C1 segment of cervical spinal cord (tissue), 14 donors: ENCODE data around the gene SYF2.
"Not testable (repeated sequence)": the region's sequence is repeated elsewhere in the genome, so short reads cannot be mapped to it uniquely, and the experiment has no call there.

Experiments
- DNase-seq, 14 donors: peaks; one replicate each; lab custom pipeline; 2025; lab: John Stamatoyannopoulos, UW

SYF2 gene

GRCh38 chr1:25232027-25232865 lies at the start of gene SYF2:
Gene SYF2, minus strand, starts transcription at chr1:25232502. Its CDS starts 35 bp downstream, at chr1:25232467.
- peak; percentile 22 to 95 (median 82) for DNase-seq

DNA sequence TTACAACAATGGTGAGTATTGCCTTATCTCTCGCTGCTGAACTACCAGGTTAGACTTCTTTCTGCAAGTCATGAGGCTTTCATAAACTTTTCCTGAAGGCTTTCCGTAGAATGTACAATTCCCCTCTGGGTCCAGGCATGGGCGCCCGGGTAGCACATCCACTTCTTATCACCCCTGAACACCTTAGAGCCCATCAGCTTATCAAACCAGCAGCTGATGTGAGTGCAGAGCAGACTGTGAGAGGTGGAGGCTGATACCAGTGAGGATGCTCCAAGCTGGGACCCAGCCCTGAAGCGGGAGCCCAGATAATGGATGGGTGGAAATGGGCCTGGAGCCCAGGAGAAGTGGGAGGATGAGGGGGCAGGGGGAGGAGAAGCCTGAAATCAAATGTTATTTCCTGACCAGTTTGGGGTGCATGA lies 47.4 kb upstream of the SYF2 start:
- DNase-seq: not testable (repeated sequence)

DNA sequence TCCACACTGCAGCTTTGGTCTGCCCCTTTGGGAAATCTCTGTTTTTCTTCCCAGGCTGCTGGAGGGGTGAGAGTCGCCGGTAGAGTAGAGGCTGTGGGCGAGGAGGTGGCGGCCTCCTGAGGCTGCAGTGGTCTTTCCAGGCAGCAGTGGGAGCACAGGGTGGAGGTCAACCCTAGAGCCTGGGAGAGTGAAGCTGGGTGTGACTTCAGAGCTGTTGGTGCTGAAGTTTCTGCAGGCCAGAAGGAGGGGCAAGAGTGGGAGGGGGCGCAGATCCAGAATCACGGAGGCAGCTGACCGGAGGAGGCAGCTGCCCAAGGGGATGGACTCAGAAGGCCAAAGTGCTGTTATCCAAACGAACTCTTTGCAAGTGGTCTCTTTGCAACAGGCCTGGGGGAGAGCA lies 46.5 kb upstream of the SYF2 start:
- not testable (repeated sequence) for DNase-seq

GRCh38 chr1:25278358-25278757 lies 46.1 kb upstream of the SYF2 start:
- DNase-seq: not testable (repeated sequence)

DNA sequence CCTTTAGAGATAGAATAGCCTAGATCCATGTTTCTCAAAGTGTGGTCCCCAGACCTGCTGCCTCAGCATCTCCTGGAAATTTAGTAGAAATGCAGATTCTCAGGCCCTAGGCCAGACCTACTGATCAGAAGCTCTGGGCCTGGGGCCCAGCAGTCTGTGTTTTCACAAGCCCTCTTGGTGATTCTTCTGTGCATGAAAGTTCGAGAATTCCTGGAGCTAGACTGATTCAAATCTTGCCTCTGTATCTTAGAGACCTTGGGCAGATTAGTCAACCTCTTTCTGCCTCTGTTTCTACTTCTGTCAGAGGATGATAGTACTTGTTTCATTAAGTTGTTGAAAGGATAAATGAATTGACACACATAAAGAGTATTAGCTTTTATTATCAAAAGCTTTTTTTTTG lies 45.0 kb upstream of the SYF2 start:
- DNase-seq: not testable (repeated sequence)

GRCh38 chr1:25275648-25276047 lies 43.3 kb upstream of the SYF2 start:
- not testable (repeated sequence) for DNase-seq

- not testable (repeated sequence) for DNase-seq
Measured at GRCh38 chr1:25272238-25272637, 39.9 kb upstream of the SYF2 start, which contains the start of gene RHD. Gene RHD, plus strand, starts transcription at chr1:25272509. Its CDS starts 39 bp downstream, at chr1:25272548.

DNA sequence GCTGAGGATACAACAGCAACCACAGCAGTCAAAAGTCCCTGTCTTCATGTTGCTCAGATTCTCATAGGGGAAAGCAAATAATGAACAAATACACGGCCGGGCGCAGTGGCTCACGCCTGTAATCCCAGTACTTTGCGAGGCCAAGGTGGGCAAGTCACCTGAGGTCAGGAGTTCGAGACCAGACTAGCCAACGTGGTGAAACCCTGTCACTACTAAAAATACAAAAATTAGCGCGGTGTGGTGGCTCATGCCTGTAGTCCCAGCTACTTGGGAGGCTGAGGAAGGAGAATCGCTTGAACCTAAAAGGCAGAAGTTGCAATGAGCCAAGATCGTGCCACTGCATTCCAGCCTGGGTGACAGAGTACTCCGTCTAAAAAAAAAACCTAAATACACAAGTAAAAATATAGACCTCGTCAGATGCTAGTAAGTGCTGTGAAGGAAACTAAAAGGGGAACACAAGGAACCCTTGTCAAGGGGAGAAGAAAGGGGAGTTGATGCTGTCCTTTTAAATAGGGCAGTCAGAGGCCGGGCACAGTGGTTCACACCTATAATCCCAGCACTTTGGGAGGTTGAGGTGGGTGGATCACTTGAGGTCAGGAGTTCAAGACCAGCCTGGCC lies 36.0 kb upstream of the SYF2 start:
- DNase-seq: not testable (repeated sequence)

DNA sequence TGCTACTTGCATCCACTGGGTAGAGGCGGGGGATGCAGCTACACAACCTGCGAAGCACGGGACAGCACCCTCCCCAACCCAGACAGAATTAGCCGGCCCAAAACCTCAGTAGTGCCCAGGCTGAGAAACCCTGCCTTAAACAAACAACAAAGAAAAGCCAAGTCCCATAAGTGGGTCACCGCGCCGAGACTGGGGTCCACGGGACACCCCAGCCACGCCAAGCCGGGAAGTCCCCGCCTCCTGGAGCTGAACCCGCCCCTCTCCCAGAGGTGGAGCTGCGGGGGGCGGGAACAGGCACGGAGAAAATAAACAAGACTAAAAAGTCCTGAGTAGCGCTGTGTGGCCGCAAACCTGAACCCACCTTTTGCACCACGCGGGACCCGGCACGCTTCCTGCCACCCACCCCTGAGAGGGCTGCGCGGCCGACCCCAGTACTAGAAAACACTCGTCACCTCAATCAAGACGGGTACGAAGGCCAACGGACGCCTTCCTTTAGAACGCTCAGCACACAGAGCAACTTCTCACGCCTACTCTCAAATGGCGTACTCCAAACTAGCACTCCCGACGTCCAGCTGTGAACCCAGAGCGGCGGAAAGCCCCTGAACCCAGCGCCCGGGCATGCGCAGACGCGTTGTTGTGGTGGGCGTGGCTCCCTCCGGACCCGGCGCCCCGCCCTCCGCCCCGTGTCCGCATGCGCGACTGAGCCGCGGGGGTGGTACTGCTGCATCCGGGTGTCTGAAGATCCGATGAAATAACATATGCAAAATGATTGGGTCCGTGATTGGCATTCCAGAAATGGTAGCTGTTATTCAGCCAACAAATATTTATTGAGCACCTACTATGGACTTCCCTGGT lies 35.2 kb upstream of the SYF2 start:
- DNase-seq: peak in 11 of 14 donors; percentile 7 to 78 (median 64)

DNA sequence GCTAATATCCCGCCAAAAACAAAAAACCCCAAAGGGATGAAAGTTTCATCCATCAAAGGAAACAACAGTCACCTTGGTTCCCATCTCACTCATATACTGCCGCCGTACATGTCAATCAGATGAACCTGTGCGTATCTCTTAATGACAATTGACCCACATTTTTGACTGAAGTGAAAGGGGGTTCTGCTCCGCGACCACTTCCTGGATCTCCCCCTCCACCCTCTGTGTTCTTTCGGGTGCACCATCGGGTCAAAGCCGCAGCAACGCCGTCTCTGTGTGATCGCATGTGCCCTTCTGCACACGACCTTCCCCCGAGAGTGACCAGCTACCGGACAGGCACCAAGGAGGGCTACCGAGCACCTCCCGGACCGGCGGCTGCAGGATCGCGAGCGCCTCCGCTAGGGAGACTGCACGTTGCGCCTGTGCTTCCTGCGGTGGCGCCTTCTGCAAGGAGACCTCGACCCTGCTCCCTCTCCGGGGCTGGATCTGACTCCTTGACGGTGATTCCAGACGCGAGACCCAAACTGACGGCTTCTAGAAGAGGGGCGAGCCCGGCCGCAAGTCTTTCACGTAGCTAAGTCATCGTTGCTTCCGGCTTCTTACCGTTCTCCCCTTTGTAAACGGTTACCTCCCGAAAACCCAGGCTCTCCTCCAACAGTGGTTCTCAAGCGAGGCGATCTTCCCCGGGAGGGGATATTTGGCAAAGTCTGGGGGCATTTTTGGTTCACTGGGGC lies 34.4 kb upstream of the SYF2 start:
- peak in 1 of 14 donors; percentile 23 for DNase-seq

DNA sequence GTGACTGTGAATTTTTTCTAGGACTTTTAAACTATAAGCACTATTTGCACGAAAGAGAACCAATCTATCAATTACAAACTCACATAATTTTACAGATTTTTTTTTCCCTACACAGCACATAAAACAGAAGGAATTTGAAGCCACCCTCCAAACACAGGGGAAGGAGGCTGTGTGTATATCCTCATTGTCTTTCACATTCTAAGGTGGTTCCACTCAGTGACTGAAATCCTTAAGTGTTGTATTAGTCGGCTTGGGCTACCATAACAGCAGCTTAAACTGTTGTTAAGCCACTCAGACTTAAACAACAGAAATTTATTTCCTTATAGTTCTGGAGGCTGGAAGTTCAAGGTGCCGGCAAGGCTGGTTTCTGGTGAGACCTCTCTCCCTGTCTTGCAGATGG lies 28.0 kb upstream of the SYF2 start:
- DNase-seq: not testable (repeated sequence)

GRCh38 chr1:25259813-25260212 lies 27.5 kb upstream of the SYF2 start:
- not testable (repeated sequence) for DNase-seq

DNA sequence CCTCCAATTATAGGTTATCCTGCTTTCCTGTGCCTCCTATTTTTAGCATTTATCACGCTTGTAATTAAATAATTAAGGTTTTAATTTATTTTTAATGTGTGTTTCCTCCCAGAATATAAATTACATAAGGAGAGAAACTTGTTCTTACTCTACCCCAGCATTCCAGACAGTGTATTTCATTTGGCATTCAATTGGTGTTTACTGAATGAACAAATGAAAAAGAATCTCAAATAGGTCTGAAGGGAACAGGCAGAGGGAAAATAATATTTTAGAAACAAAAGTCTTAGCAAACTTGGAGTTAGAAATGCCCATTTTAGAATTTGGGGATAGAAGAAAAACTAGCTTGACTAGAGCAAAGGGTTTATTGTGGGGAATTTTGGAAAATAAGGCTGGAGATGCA lies 24.9 kb upstream of the SYF2 start:
- DNase-seq: no peak

DNA sequence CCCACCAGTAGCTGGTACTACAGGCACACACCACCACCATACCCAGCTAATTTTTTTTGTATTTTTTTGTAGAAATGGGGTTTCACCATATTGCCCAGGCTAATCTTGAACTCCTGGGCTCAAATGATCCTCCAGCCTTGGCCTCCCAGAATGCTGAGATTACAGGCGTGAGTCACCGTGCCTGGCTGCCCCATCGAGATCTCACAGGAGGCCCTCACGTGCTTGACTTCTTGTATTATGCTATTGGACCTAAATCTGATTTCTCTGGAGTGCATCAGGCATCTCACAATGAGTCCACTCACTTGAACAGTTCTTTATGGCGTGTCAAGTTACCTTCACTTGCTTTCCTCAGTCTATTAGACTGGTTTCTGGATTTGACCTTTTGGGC lies 24.3 kb upstream of the SYF2 start:
- no peak for DNase-seq

DNA sequence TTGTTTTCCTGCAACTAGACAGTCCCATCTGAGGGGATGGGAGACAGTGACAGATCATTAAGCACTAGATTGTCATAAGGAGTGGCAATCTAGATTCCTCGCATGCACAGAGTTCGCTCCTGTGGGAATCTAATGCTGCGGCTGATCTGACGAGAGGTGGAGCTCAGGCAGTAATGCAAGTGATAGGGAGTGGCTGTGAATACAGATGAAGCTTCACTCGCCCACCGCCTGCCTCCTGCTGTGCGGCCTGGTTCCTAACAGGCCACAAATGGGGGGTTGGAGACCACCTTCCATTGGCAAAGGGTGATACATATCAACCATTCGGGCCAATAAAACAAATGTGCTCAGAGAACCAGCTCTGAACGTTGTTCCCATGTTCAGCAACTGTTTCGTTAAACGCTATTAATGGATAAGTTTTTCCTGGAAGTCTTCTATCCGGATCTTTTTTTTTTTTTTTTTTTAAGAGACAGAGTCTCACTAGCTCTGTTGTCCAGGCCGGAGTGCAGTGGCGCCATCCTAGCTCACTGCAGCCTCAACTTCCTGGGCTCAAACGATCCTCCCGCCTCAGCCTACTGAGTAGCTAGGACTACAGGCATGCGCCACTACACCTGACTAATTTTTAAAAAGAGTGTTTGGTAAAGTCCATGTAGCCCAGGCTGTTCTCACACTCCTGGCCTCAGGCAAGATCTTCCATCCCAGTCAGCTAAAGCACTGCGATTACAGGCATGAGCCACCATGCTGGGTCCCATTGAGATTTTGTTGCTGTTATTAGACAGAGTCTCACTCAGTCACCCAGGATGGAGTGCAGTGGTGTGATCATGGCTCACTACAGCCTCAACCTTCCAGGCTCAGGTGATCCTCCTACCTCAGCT lies 23.6 kb upstream of the SYF2 start:
- DNase-seq: no peak

- DNase-seq: no peak
Measured at GRCh38 chr1:25253911-25254310, 21.6 kb upstream of the SYF2 start.

DNA sequence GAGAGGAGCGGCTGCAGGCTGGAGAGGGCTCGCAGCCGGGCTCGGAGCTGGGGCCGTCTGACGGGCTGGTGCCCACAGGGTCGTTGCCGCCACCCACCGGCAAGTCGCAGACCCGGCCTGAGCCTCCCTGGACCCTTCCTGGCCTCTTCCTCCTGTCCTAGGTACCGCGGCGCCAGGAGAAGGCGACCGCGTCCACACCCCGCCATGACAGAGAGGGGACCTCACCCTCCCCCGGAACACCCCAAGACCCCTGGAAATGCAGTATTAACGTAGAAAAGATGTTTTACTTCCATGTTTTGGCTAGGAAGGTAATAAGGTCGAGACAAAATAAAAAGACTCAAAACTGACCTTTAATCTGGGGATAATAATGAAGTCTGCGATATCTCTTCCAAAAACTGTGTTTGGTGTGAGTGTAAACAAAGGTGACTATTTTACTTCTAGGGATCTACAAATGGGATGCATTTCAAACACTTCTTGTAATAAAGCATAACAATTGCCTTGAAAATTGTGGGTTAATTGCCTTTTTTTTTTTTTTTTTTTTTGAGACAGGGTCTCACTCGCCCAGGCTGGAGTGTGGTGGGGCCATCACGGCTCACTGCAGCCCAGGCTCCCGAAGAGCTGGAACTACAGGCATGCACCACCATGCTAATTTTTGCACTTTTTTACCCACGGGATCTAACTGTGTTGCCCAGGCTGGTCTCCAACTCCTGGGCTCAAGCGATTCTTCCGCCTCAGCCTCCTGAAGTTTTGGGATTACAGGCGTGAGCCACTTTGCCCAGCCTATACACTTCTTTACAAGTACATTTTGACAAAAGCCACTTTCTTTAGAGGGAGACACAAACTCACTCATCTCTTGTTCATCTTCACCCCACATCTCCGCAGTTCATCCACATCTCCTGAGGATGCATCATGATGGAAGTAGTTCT lies 15.8 kb upstream of the SYF2 start:
- peak in 1 of 14 donors; percentile 2 for DNase-seq

- DNase-seq: peak; percentile 95 to 100 (median 98)
Measured at GRCh38 chr1:25247024-25247828, 14.9 kb upstream of the SYF2 start, which contains the start of gene RSRP1. Gene RSRP1, minus strand, starts transcription at chr1:25247454. Its CDS starts 491 bp downstream, at chr1:25246963.
